ENCODE measurements around the gene PACS2. TPM values are rescaled to one million over a fixed set of nuclear protein-coding genes. Genes with fewer than 3 reads are reported as not detected.

The PACS2 gene
- total and polyA plus RNA-seq, 2 donors (not counting 1 experiment from before 2014, with no cell fraction given) = 65.6 to 70.7 TPM

- intact Hi-C loops (cut with micrococcal nuclease) = loop anchor here (1.0 kb wide), 1 partner anchor 20 kb away; the partner anchor contains the start of gene TEX22
- Histone ChIP-seq H4K20me1 (ENCODE audit: control insufficient read depth, insufficient read depth, low read length, poor library complexity, severe bottlenecking) (peaks cover 27% of the 10 kb centered on the region), H3K36me3 (replicated peaks in 1 of 2; ENCODE audit: control extremely low read depth in 1 of 2, control insufficient read depth in 1 of 2, extremely low read depth in 1 of 2, insufficient read depth in 2 of 2, low read length in 1 of 2) (no peaks in the 10 kb centered on the region), H3K27me3 (replicated peaks in 1 of 4; ENCODE audit: control extremely low read depth in 1 of 4, control insufficient read depth in 3 of 4, insufficient read depth in 4 of 4, low read length in 3 of 4) (peaks cover 0 to 15% (median 5%) of the 10 kb centered on the region in 4 experiments), H2AFZ (ENCODE audit: insufficient read depth, low read depth, low read length, poor library complexity, severe bottlenecking) (peak overlapping the region; percentile 91), H3K4me2 (replicated peaks; ENCODE audit: low read depth, low read length, poor library complexity, severe bottlenecking) (peak overlapping the region; percentile 81), H3K27ac (ENCODE audit: low read length in 2 of 2) (no peak overlapping the region), H3K79me2 (ENCODE audit: control insufficient read depth, insufficient read depth, low read length) (peaks cover 38% of the 10 kb centered on the region), H3K4me3 (ENCODE audit: control extremely low read depth in 1 of 5, extremely low read depth in 1 of 5, insufficient read depth in 1 of 5, low read depth in 2 of 5, low read length in 4 of 5) (peak overlapping the region in 1 of 5 experiments; percentile 68), H3K4me1 (ENCODE audit: control insufficient read depth in 2 of 2, insufficient read depth in 2 of 2, low read length in 2 of 2) (peaks cover 38 to 42% of the 10 kb centered on the region in 2 donors), H3K9ac (ENCODE audit: low read length) (no peak overlapping the region), H3K9me3 (ENCODE audit: control extremely low read depth in 1 of 3, control insufficient read depth in 2 of 3, insufficient read depth in 1 of 3, low read length in 2 of 3) (no peaks in the 10 kb centered on the region)
- Mint-ChIP-seq H3K27ac (peak overlapping the region; percentile 50), H3K27me3 (peaks cover 2% of the 10 kb centered on the region), H3K4me3 (peak overlapping the region; percentile 72), H3K4me1 (peaks cover 38% of the 10 kb centered on the region), H3K9me3 (ENCODE audit: insufficient read depth) (no peaks in the 10 kb centered on the region)
- ChIA-PET POLR2A (no interaction called here), CTCF (interaction anchor here (1.8 kb wide), 1 partner anchor 48 kb away, joined by 5 read pairs; no protein-coding TSS in a partner anchor)
- ATAC-seq (ENCODE audit: low read depth) (no peak), DNase-seq (no peak)
- TF ChIP-seq, protein P1, sequence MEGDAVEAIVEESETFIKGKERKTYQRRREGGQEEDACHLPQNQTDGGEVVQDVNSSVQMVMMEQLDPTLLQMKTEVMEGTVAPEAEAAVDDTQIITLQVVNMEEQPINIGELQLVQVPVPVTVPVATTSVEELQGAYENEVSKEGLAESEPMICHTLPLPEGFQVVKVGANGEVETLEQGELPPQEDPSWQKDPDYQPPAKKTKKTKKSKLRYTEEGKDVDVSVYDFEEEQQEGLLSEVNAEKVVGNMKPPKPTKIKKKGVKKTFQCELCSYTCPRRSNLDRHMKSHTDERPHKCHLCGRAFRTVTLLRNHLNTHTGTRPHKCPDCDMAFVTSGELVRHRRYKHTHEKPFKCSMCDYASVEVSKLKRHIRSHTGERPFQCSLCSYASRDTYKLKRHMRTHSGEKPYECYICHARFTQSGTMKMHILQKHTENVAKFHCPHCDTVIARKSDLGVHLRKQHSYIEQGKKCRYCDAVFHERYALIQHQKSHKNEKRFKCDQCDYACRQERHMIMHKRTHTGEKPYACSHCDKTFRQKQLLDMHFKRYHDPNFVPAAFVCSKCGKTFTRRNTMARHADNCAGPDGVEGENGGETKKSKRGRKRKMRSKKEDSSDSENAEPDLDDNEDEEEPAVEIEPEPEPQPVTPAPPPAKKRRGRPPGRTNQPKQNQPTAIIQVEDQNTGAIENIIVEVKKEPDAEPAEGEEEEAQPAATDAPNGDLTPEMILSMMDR (IDR thresholded peaks at IDR 0.05) = no peak
- TF ChIP-seq EZH2 (IDR thresholded peaks at IDR 0.05; ENCODE audit: borderline replicate concordance, insufficient read depth, low read depth, low read length, poor library complexity, severe bottlenecking) = no peak
- 89% methylated on average over 18 of the region's 19 CpGs for WGBS (ENCODE audit: insufficient coverage)
Observed at GRCh38 chr14:105418269-105419194, 104.0 kb downstream of the PACS2 start.
